NCI-H2227 treated with DMSO at 0.1 percent for 48 hours (cell line): Measurements from ENCODE around the gene MAP1S.
"Not testable (repeated sequence)": the region's sequence is repeated elsewhere in the genome, so short reads cannot be mapped to it uniquely, and the experiment has no call there.

Experiments used
- DNase-seq: peaks from one replicate; lab custom pipeline; 2025; lab: John Stamatoyannopoulos, UW

The MAP1S gene

GRCh38 chr19:17762505-17763229 lies 43.4 kb downstream of the MAP1S start:
- DNase-seq, result peak; percentile 32

- no peak for DNase-seq
Observed at GRCh38 chr19:17764348-17764747, 45.1 kb downstream of the MAP1S start.

GRCh38 chr19:17765069-17765618 lies 45.9 kb downstream of the MAP1S start:
- DNase-seq, result no peak

GRCh38 chr19:17766543-17767131 lies 47.4 kb downstream of the MAP1S start:
- no peak for DNase-seq

GRCh38 chr19:17767559-17767958 lies 48.3 kb downstream of the MAP1S start:
- DNase-seq, result no peak

- DNase-seq, result no peak
Observed at GRCh38 chr19:17770613-17771012, 51.3 kb downstream of the MAP1S start.

- DNase-seq, result no peak
Observed at GRCh38 chr19:17772172-17772571, 52.9 kb downstream of the MAP1S start.

GRCh38 chr19:17775245-17775927 lies 56.1 kb downstream of the MAP1S start:
- no peak for DNase-seq

- DNase-seq, result no peak
Observed at GRCh38 chr19:17775991-17776803, 56.9 kb downstream of the MAP1S start.

GRCh38 chr19:17777840-17778239 lies 58.6 kb downstream of the MAP1S start:
- DNase-seq, result not testable (repeated sequence)

GRCh38 chr19:17778251-17778967 lies 59.1 kb downstream of the MAP1S start:
- DNase-seq, result no peak

- DNase-seq, result no peak
Observed at GRCh38 chr19:17778968-17779929, 60.0 kb downstream of the MAP1S start.

GRCh38 chr19:17780781-17781180 lies 61.5 kb downstream of the MAP1S start:
- DNase-seq, result no peak

GRCh38 chr19:17783721-17784120 lies 64.4 kb downstream of the MAP1S start:
- not testable (repeated sequence) for DNase-seq
